HG03135 (cell line): ENCODE data around the gene PCNT.
"Not testable (repeated sequence)": the region's sequence is repeated elsewhere in the genome, so short reads cannot be mapped to it uniquely, and the experiment has no call there.

Experiments used
- ATAC-seq: cut with Tn5 transposase; IDR thresholded peaks from one replicate; pipeline ENCODE4 v1.9.1; 2021; ENCODE audit warnings: mild to moderate bottlenecking, moderate library complexity; ENCODE audit not compliant: unreplicated experiment

The PCNT gene

GRCh38 chr21:46357335-46357604 is 33.3 kb downstream of the PCNT start:
- ATAC-seq: no peak

- no peak for ATAC-seq
Measured at GRCh38 chr21:46357684-46358425, 33.9 kb downstream of the PCNT start.

- no peak for ATAC-seq
Measured at GRCh38 chr21:46361176-46361575, 37.2 kb downstream of the PCNT start.

- ATAC-seq: no peak
Measured at GRCh38 chr21:46361935-46362334, 38.0 kb downstream of the PCNT start.

- no peak for ATAC-seq
Measured at GRCh38 chr21:46362946-46363345, 39.0 kb downstream of the PCNT start.

GRCh38 chr21:46363698-46364097 is 39.7 kb downstream of the PCNT start:
- no peak for ATAC-seq

- ATAC-seq: no peak
Measured at GRCh38 chr21:46366091-46366490, 42.1 kb downstream of the PCNT start.

GRCh38 chr21:46366561-46366960 is 42.6 kb downstream of the PCNT start:
- no peak for ATAC-seq

- no peak for ATAC-seq
Measured at GRCh38 chr21:46366966-46367365, 43.0 kb downstream of the PCNT start.

GRCh38 chr21:46368533-46369285 is 44.8 kb downstream of the PCNT start:
- no peak for ATAC-seq

- ATAC-seq: no peak
Measured at GRCh38 chr21:46369520-46370235, 45.7 kb downstream of the PCNT start.

GRCh38 chr21:46371204-46372013 is 47.5 kb downstream of the PCNT start:
- no peak for ATAC-seq

- ATAC-seq: no peak
Measured at GRCh38 chr21:46372014-46372485, 48.1 kb downstream of the PCNT start.

GRCh38 chr21:46372947-46373346 is 49.0 kb downstream of the PCNT start:
- ATAC-seq: not testable (repeated sequence)

GRCh38 chr21:46374761-46375389 is 50.9 kb downstream of the PCNT start:
- no peak for ATAC-seq

GRCh38 chr21:46375560-46376230 is 51.7 kb downstream of the PCNT start:
- no peak for ATAC-seq

GRCh38 chr21:46376231-46376628 is 52.3 kb downstream of the PCNT start:
- ATAC-seq: no peak

- no peak for ATAC-seq
Measured at GRCh38 chr21:46376856-46377453, 53.0 kb downstream of the PCNT start.

GRCh38 chr21:46377789-46378188 is 53.8 kb downstream of the PCNT start:
- ATAC-seq: no peak

- ATAC-seq: no peak
Measured at GRCh38 chr21:46379105-46379504, 55.1 kb downstream of the PCNT start.
